NT2/D1 (cell line): ENCODE data around the gene S1PR4.

ENCODE experiments used
- SUZ12 ChIP-seq: IDR thresholded peaks from 2 replicates; pipeline ENCODE4 v1.6.1; 2011; ENCODE audit not compliant: insufficient read length, insufficient read depth; ENCODE audit errors: extremely low read depth
- YY1 ChIP-seq: IDR thresholded peaks from 2 replicates; pipeline ENCODE4 v1.6.1; 2011; ENCODE audit not compliant: insufficient read length, insufficient read depth
- ZNF274 ChIP-seq: IDR thresholded peaks from 2 replicates; pipeline ENCODE4 v1.6.1; 2011; ENCODE audit warnings: mild to moderate bottlenecking, low read depth, low read length

DNA sequence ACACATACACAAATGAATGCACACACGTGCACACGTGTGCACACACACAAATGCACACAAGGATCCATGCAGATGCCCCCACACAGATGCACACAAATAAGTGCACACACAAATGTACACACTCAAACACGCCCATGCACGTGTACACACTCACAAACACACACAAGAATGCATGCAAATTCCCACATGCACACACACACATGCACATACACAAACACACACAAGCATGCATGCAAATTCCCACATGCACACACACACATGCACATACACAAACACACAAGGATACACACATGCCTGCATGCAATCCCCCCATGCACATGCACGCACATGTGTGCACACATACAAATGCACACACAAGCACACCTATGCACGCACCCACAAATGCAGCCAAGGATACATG lies 29.5 kb upstream of the S1PR4 start:
- TF ChIP-seq ZNF274, result no peak
- no peak for TF ChIP-seq YY1
- no peak for TF ChIP-seq SUZ12
